Measurements from ENCODE around the gene DACH1.

Gene DACH1

DNA sequence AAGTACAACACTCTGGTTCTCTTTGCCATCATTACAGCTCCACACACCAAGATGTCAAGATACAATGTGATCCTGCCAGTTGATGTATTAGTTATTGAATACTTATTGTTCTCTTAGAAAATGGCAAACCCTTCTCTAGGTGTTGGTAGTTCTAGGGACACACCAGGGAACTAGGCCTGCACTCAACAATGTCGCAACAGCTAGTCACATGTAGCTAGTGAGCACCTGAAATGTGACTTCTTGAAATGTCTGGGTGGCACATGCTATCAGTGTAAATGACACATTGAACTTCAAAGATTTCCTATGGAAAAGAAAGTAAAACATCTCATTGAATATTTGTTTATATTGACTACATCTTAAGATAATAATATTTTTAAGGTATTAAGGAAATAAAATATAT is 49.7 kb downstream of the DACH1 start:
- no peak overlapping the region for H3K4me2 ChIP-seq (ENCODE audit: low read length)
- TF ChIP-seq EZH2phosphoT487 (IDR thresholded peaks at IDR 0.05; ENCODE audit: low read depth) (no peak), CTCF (IDR thresholded peaks at IDR 0.05; ENCODE audit: low read depth, low read length) (no peak)
- H3K9me3 ChIP-seq (ENCODE audit: insufficient read depth, low read length) = no peaks in the 10 kb centered on the region
- H3K79me2 ChIP-seq (ENCODE audit: low read length) = no peaks in the 10 kb centered on the region
- no peak overlapping the region for H2AFZ ChIP-seq (ENCODE audit: low read depth, low read length)
- no peaks in the 10 kb centered on the region for H3K36me3 ChIP-seq (replicated peaks; ENCODE audit: low read depth, low read length)
- H3K9ac ChIP-seq (ENCODE audit: low read length) = no peak overlapping the region
- H3K27me3 ChIP-seq (ENCODE audit: low read depth, low read length) = no peaks in the 10 kb centered on the region
- H3K4me1 ChIP-seq (ENCODE audit: low read length) = no peaks in the 10 kb centered on the region
- no peaks in the 10 kb centered on the region for H4K20me1 ChIP-seq (ENCODE audit: insufficient read depth, low read length)
- H3K4me3 ChIP-seq (ENCODE audit: low read length) = no peak overlapping the region
- H3K27ac ChIP-seq (ENCODE audit: low read length) = no peak overlapping the region

DNA sequence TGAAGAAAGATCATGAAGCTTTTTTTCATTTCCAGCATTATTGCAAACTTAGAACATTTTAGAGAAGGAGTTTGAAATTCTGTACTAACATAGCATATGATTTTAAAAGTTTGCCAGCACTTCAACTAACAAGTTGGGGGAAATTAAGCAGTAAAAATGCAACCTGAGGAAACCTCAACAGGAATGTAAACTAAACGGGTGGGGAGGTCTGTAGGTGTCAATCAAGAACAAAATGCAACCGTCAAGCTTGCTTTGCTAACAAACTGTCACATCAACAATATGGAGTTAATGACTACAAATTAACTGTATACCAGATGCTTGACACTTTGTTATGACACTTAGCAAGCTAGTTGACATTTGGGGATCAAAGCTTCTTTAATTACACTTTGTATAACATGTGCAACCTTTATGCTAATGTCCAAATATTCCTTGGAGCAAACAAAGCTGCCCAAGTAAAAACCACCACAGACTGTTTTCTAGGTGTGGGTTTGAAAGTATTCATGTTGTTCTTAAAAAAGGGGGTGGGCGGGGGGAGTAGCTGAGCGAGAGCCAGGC is 52.1 kb downstream of the DACH1 start:
- no peaks in the 10 kb centered on the region for H3K4me1 ChIP-seq (ENCODE audit: low read length)
- no peaks in the 10 kb centered on the region for H3K36me3 ChIP-seq (replicated peaks; ENCODE audit: low read depth, low read length)
- no peaks in the 10 kb centered on the region for H4K20me1 ChIP-seq (ENCODE audit: insufficient read depth, low read length)
- no peaks in the 10 kb centered on the region for H3K27me3 ChIP-seq (ENCODE audit: low read depth, low read length)
- no peak overlapping the region for H3K27ac ChIP-seq (ENCODE audit: low read length)
- no peak overlapping the region for H3K9ac ChIP-seq (ENCODE audit: low read length)
- H3K79me2 ChIP-seq (ENCODE audit: low read length) = no peaks in the 10 kb centered on the region
- no peak overlapping the region for H3K4me2 ChIP-seq (ENCODE audit: low read length)
- no peak overlapping the region for H2AFZ ChIP-seq (ENCODE audit: low read depth, low read length)
- no peaks in the 10 kb centered on the region for H3K9me3 ChIP-seq (ENCODE audit: insufficient read depth, low read length)
- H3K4me3 ChIP-seq (ENCODE audit: low read length) = no peak overlapping the region
- TF ChIP-seq EZH2phosphoT487 (IDR thresholded peaks at IDR 0.05; ENCODE audit: low read depth) (no peak), CTCF (IDR thresholded peaks at IDR 0.05; ENCODE audit: low read depth, low read length) (no peak)

DNA sequence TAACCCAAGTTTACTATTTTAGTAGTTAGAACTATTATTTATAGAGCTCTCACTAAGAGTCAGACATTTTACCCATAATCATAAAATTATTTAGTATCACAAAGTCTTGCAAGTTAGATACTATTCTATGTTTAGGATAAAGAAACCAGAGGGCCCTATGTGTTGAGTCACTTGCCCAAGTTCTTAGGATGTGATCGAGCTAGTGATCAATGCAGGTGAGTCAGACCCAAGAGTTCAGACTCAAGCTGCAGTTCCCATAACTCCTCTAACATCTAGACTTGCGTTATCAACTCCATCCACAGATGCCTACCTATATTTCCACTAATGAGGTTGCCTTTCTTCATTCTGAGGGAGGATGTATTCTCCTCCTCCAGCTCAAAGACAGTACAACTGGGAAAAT is 53.8 kb downstream of the DACH1 start:
- no peaks in the 10 kb centered on the region for H3K4me1 ChIP-seq (ENCODE audit: low read length)
- H3K4me2 ChIP-seq (ENCODE audit: low read length) = no peak overlapping the region
- H3K9ac ChIP-seq (ENCODE audit: low read length) = no peak overlapping the region
- no peak overlapping the region for H3K4me3 ChIP-seq (ENCODE audit: low read length)
- H2AFZ ChIP-seq (ENCODE audit: low read depth, low read length) = no peak overlapping the region
- H3K27me3 ChIP-seq (ENCODE audit: low read depth, low read length) = no peaks in the 10 kb centered on the region
- H3K36me3 ChIP-seq (replicated peaks; ENCODE audit: low read depth, low read length) = no peaks in the 10 kb centered on the region
- H3K9me3 ChIP-seq (ENCODE audit: insufficient read depth, low read length) = no peaks in the 10 kb centered on the region
- H4K20me1 ChIP-seq (ENCODE audit: insufficient read depth, low read length) = no peaks in the 10 kb centered on the region
- no peaks in the 10 kb centered on the region for H3K79me2 ChIP-seq (ENCODE audit: low read length)
- H3K27ac ChIP-seq (ENCODE audit: low read length) = no peak overlapping the region
- TF ChIP-seq CTCF (IDR thresholded peaks at IDR 0.05; ENCODE audit: low read depth, low read length) = no peak
- TF ChIP-seq EZH2phosphoT487 (IDR thresholded peaks at IDR 0.05; ENCODE audit: low read depth) = no peak

DNA sequence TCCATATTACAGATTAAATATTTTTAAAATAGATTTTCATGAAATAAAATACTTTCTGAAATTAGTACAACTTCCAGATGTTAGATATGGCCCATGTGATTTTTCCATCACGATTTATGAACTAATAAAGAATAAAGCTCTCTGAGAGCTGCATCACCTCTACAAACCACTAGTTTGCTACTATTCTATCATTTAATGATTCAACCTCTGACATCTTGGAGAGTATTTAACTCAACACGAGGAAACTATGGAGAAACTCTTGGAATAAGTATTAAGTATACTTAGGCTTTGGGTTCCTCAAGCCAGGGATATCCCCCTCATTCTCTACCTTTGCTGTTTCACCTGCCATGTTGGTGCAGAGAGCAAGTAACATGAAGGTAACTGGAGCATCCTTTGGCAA is 55.7 kb downstream of the DACH1 start:
- Histone ChIP-seq H4K20me1 (ENCODE audit: insufficient read depth, low read length) (no peaks in the 10 kb centered on the region), H3K9ac (ENCODE audit: low read length) (no peak overlapping the region), H3K79me2 (ENCODE audit: low read length) (no peaks in the 10 kb centered on the region), H3K4me3 (ENCODE audit: low read length) (no peak overlapping the region), H3K27me3 (ENCODE audit: low read depth, low read length) (no peaks in the 10 kb centered on the region), H3K27ac (ENCODE audit: low read length) (no peak overlapping the region), H3K4me2 (ENCODE audit: low read length) (no peak overlapping the region), H3K4me1 (ENCODE audit: low read length) (no peaks in the 10 kb centered on the region), H3K9me3 (ENCODE audit: insufficient read depth, low read length) (no peaks in the 10 kb centered on the region), H3K36me3 (replicated peaks; ENCODE audit: low read depth, low read length) (no peaks in the 10 kb centered on the region), H2AFZ (ENCODE audit: low read depth, low read length) (no peak overlapping the region)
- TF ChIP-seq CTCF (IDR thresholded peaks at IDR 0.05; ENCODE audit: low read depth, low read length) = no peak
- TF ChIP-seq EZH2phosphoT487 (IDR thresholded peaks at IDR 0.05; ENCODE audit: low read depth) = no peak
